K562 (cell line): Measurements from ENCODE around the gene VAMP8. TPM values are rescaled to one million over a fixed set of nuclear protein-coding genes. Genes with fewer than 3 reads are reported as not detected.
A peak's percentile ranks its signal among the peaks of the same experiment; 100 is the strongest.

Source experiments
- BCL6 ChIP-seq: fragments of 250-450 bp; sonication (Bioruptor Pico); IDR thresholded peaks from 2 replicates; pipeline ENCODE4 v1.4.0; 2020
- CXXC5 ChIP-seq: fragments of 250-450 bp; sonication (Bioruptor Pico); IDR thresholded peaks from 2 replicates; pipeline ENCODE4 v1.8.0; 2022; ENCODE audit warnings: inconsistent platforms, mild to moderate bottlenecking, moderate library complexity
- ETS2 ChIP-seq: IDR thresholded peaks from 2 replicates; pipeline ENCODE4 v1.6.1; 2016; ENCODE audit warnings: borderline replicate concordance, missing genetic modification characterization, mild to moderate bottlenecking, moderate library complexity, missing compliant biosample characterization; ENCODE audit not compliant: poor library complexity, severe bottlenecking
- FUS ChIP-seq: fragments of 200-400 bp; formaldehyde crosslinking; optimal IDR thresholded peaks from 2 replicates; pipeline ENCODE3; 2017; ENCODE audit warnings: low read depth, low read length
- HEY1 ChIP-seq: fragments of 250-450 bp; sonication (Bioruptor Pico); IDR thresholded peaks from 2 replicates; pipeline ENCODE4 v1.5.0; 2020; ENCODE audit warnings: mild to moderate bottlenecking, moderate library complexity, borderline replicate concordance
- KLF6 ChIP-seq: fragments of 250-450 bp; sonication (Bioruptor Pico); IDR thresholded peaks from 2 replicates; pipeline ENCODE4 v1.4.0; 2020; ENCODE audit warnings: mild to moderate bottlenecking, moderate library complexity, borderline replicate concordance
- RAD21 ChIP-seq, 2 experiments: fragments of 250-450 bp in 1 of 2; fragments of 450-650 bp in 1 of 2; sonication (Bioruptor Pico) in 1 of 2; formaldehyde crosslinking in 1 of 2; IDR thresholded peaks in 1 of 2; conservative IDR thresholded peaks in 1 of 2; 2 replicates each; pipeline versions ENCODE4 v1.4.0 to v1.8.0; 2020 to 2022; ENCODE audit warnings: mild to moderate bottlenecking in 2 of 2, moderate library complexity in 1 of 2
- RUNX1 ChIP-seq: sonication (generic); IDR thresholded peaks from 2 replicates; pipeline ENCODE4 v1.6.1; 2016; ENCODE audit warnings: antibody characterized with exemption, low read depth
- TGIF2 ChIP-seq: sonication (generic); formaldehyde crosslinking; IDR thresholded peaks from 2 replicates; pipeline ENCODE4 v1.8.1; 2022; ENCODE audit warnings: mild to moderate bottlenecking, missing genetic modification reagents, moderate library complexity
- ZNF134 ChIP-seq: fragments of 250-450 bp; sonication (Bioruptor Pico); conservative IDR thresholded peaks from 2 replicates; pipeline ENCODE4 v1.4.0; 2020
- polyA plus RNA-seq, 8 experiments: library from polyadenylated mRNA; depleted of rRNA in 4 of 8; stranded (reverse) in 5 of 8; unstranded in 3 of 8; fragments of >200 nt; fragmentation: Nextera tagmentation in 2 of 8; fragmentation: Illumina TruSeq in 1 of 8; extraction: Ambion mirVana in 2 of 8; extraction: Trizol in 1 of 8; gene quantifications; 2 replicates each; pipeline versions ENCODE4 v1.2.1 to v1.2.3, GENCODE V29; 2011 to 2014; ENCODE audit warnings: inconsistent platforms in 1 of 8, missing spikeins in 1 of 8
- total RNA-seq, 7 experiments: library from RNA; depleted of rRNA in 6 of 7; stranded (reverse); fragments of >200 nt in 6 of 7; fragmentation: Illumina TruSeq in 2 of 7; extraction: Trizol in 2 of 7; gene quantifications; 2 replicates each; pipeline versions ENCODE4 v1.2.1 to v1.2.3, GENCODE V29; 2011 to 2021; ENCODE audit warnings: low replicate concordance in 1 of 7
- TF ChIP-seq, protein P1 (sequence below), 2 experiments: fragments of 450-650 bp; formaldehyde crosslinking in 1 of 2; IDR thresholded peaks; 2 replicates each; pipeline versions ENCODE4 v1.4.0 to v1.6.1; 2014 to 2020; ENCODE audit warnings: mild to moderate bottlenecking in 2 of 2, borderline replicate concordance in 1 of 2, low read depth in 1 of 2
- TF ChIP-seq, protein P2 (sequence below): fragments of 450-650 bp; formaldehyde crosslinking; conservative IDR thresholded peaks from 2 replicates; pipeline ENCODE4 v1.4.0; 2022; ENCODE audit warnings: mild to moderate bottlenecking, missing genetic modification characterization

Gene VAMP8
- total and polyA plus RNA-seq, 9 of the 15 experiments (the other 6 are each of a cell fraction or from before 2014, with no cell fraction given) = 107 to 571 (median 248) TPM

DNA sequence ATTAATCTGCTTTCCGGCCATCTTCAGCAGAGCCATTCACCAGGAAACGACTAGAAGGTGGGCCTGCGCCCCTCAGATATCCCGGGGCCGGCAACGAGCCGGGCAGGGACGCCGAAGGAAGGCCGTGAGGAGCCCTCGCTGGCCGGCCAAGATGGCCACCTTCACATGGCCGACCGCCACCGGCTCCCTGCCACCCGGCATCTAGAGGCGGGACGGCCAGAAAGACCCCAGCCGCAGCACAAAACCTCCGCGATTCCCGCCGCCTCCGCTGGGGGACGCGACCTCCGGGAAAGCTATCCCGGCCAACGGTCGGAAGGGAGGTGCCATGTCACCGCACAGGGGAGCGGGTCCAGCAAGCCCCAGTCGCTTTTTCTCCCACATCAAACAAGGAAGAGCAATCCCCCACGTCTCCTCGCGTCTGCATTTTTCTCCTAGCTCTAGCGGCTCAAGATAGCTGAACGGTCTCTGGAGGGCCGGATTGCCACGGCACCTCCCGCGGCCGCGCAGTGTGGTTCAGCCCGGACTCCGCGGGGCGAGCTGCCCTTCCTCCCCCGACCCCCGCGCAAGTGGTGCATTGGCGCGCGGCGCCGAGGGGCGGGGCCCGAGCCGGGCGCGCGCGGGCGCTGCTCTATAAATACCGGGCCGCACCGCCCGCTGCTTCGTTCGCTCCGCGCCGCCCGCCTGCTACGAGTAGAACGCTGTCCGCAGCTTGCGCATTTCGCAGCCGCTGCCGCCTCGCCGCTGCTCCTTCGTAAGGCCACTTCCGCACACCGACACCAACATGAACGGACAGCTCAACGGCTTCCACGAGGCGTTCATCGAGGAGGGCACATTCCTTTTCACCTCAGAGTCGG lies 38.7 kb upstream of the VAMP8 start, which contains the start of gene MAT2A (continued):
- TF ChIP-seq, protein P1, sequence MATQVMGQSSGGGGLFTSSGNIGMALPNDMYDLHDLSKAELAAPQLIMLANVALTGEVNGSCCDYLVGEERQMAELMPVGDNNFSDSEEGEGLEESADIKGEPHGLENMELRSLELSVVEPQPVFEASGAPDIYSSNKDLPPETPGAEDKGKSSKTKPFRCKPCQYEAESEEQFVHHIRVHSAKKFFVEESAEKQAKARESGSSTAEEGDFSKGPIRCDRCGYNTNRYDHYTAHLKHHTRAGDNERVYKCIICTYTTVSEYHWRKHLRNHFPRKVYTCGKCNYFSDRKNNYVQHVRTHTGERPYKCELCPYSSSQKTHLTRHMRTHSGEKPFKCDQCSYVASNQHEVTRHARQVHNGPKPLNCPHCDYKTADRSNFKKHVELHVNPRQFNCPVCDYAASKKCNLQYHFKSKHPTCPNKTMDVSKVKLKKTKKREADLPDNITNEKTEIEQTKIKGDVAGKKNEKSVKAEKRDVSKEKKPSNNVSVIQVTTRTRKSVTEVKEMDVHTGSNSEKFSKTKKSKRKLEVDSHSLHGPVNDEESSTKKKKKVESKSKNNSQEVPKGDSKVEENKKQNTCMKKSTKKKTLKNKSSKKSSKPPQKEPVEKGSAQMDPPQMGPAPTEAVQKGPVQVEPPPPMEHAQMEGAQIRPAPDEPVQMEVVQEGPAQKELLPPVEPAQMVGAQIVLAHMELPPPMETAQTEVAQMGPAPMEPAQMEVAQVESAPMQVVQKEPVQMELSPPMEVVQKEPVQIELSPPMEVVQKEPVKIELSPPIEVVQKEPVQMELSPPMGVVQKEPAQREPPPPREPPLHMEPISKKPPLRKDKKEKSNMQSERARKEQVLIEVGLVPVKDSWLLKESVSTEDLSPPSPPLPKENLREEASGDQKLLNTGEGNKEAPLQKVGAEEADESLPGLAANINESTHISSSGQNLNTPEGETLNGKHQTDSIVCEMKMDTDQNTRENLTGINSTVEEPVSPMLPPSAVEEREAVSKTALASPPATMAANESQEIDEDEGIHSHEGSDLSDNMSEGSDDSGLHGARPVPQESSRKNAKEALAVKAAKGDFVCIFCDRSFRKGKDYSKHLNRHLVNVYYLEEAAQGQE (IDR thresholded peaks at IDR 0.05; ENCODE audit: borderline replicate concordance) = no peak; the same call in 1 of the 2 replicates
- TF ChIP-seq, protein P1 (CRISPR knock-in tag; IDR thresholded peaks at IDR 0.05; ENCODE audit: low read depth) = 0 out of 2 replicates have a peak, but pooled peaks have one; percentile 33
- TF ChIP-seq RAD21 (CRISPR knock-in tag; conservative IDR thresholded peaks at IDR 0.05 in 1 of 2, IDR thresholded peaks at IDR 0.05 in 1 of 2) = peak; percentile 60 to 72
- TF ChIP-seq TGIF2 (CRISPR knock-in tag) = peak; percentile 73; the same call in 1 of the 2 replicates
- TF ChIP-seq KLF6 = 0 out of 2 replicates have a peak, but pooled peaks have one; percentile 21
- TF ChIP-seq ZNF134 (CRISPR knock-in tag) = peak; percentile 34; the same call in 1 of the 2 replicates
- no peak; the same call in 1 of the 2 replicates for TF ChIP-seq HEY1
- peak; percentile 96 for TF ChIP-seq FUS
- peak; percentile 95 for TF ChIP-seq CXXC5 (CRISPR knock-in tag)
- TF ChIP-seq, protein P2, sequence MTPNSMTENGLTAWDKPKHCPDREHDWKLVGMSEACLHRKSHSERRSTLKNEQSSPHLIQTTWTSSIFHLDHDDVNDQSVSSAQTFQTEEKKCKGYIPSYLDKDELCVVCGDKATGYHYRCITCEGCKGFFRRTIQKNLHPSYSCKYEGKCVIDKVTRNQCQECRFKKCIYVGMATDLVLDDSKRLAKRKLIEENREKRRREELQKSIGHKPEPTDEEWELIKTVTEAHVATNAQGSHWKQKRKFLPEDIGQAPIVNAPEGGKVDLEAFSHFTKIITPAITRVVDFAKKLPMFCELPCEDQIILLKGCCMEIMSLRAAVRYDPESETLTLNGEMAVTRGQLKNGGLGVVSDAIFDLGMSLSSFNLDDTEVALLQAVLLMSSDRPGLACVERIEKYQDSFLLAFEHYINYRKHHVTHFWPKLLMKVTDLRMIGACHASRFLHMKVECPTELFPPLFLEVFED (CRISPR knock-in tag) = 0 out of 2 replicates have a peak, but pooled peaks have one; percentile 42
- 0 out of 2 replicates have a peak, but pooled peaks have one; percentile 60 for TF ChIP-seq RUNX1
- 0 out of 2 replicates have a peak, but pooled peaks have one; percentile 14 for TF ChIP-seq BCL6
- no peak for TF ChIP-seq ETS2 (tag)
